ENCODE results near the gene NAPA. TPM values are rescaled to one million over a fixed set of nuclear protein-coding genes. Genes with fewer than 3 reads are reported as not detected.

NAPA gene
- total RNA-seq, result 100 to 1,000 TPM; 127 to 272 (median 212) TPM

- intact Hi-C loops (cut with DNase I; ENCODE audit: low total_unique reads), result loop anchor here (1.0 to 10.0 kb wide), 9 partner anchors 31 to 913 kb away; partner anchors contain the start of genes CALM3, INAFM1 and KPTN
Measured at GRCh38 chr19:47514869-47515588, at the start of gene NAPA. Gene NAPA (minus strand): TSS chr19:47515063. CDS start chr19:47514940, 123 bp downstream.

GRCh38 chr19:47564081-47564480 is 49.2 kb upstream of the NAPA start:
- DNase-seq (no peak), ATAC-seq (no peak)
- no peaks in the 10 kb centered on the region for H3K27me3 ChIP-seq
- TF ChIP-seq CTCF (IDR thresholded peaks at IDR 0.05 in 4 of 5, conservative IDR thresholded peaks at IDR 0.05 in 1 of 5) (no peak), POLR2A (IDR thresholded peaks at IDR 0.05) (no peak)
- intact Hi-C loops (cut with DNase I; ENCODE audit: low total_unique reads), result no loop called here
- no peak overlapping the region for H3K4me3 ChIP-seq
- in situ Hi-C loops (cut with MboI; ENCODE audit: low sequenced_read_pairs in 4 of 4), result no loop called here
- H3K27ac ChIP-seq, result no peak overlapping the region
- H3K36me3 ChIP-seq, result no peaks in the 10 kb centered on the region
- H3K4me1 ChIP-seq, result no peaks in the 10 kb centered on the region
- H3K9me3 ChIP-seq, result no peaks in the 10 kb centered on the region

More at GRCh38 chr19:47514869-47515588, at the start of gene NAPA:
- in situ Hi-C loops (cut with MboI; ENCODE audit: low sequenced_read_pairs in 4 of 4), result loop anchor here (5.0 to 10.0 kb wide), 4 partner anchors 78 to 190 kb away; no protein-coding TSS in a partner anchor
- peaks cover 43 to 48% of the 10 kb centered on the region in 2 donors for H3K4me1 ChIP-seq
- no peaks in the 10 kb centered on the region for H3K27me3 ChIP-seq
- peak within 1 kb of the TSS; percentile 96 to 100 (median 99) for H3K27ac ChIP-seq
- TF ChIP-seq CTCF (IDR thresholded peaks at IDR 0.05 in 4 of 5, conservative IDR thresholded peaks at IDR 0.05 in 1 of 5) (no peak), POLR2A (IDR thresholded peaks at IDR 0.05) (peak; percentile 99 to 100)
- H3K9me3 ChIP-seq, result no peaks in the 10 kb centered on the region
- no peaks in the 10 kb centered on the region for H3K36me3 ChIP-seq
- ATAC-seq, result peak; percentile 84 to 91
- peak; percentile 100 for DNase-seq
- peak within 1 kb of the TSS; percentile 83 to 98 (median 95) for H3K4me3 ChIP-seq

- TF ChIP-seq POLR2A (IDR thresholded peaks at IDR 0.05), result no peak
- no peak for TF ChIP-seq CTCF (IDR thresholded peaks at IDR 0.05 in 4 of 5, conservative IDR thresholded peaks at IDR 0.05 in 1 of 5)
- no peaks in the 10 kb centered on the region for H3K4me1 ChIP-seq
- ATAC-seq (no peak), DNase-seq (no peak)
- no peaks in the 10 kb centered on the region for H3K36me3 ChIP-seq
- H3K27ac ChIP-seq, result no peak overlapping the region
- no peaks in the 10 kb centered on the region for H3K9me3 ChIP-seq
- no peak overlapping the region for H3K4me3 ChIP-seq
- intact Hi-C loops (cut with DNase I; ENCODE audit: low total_unique reads), result no loop called here
- in situ Hi-C loops (cut with MboI; ENCODE audit: low sequenced_read_pairs in 4 of 4), result no loop called here
- H3K27me3 ChIP-seq, result no peaks in the 10 kb centered on the region
Measured at GRCh38 chr19:47561440-47562057, 46.7 kb upstream of the NAPA start.

- ATAC-seq, result no peak
- intact Hi-C loops (cut with DNase I; ENCODE audit: low total_unique reads) (no loop called here), in situ Hi-C loops (cut with MboI; ENCODE audit: low sequenced_read_pairs in 4 of 4) (no loop called here)
- no peaks in the 10 kb centered on the region for H3K4me1 ChIP-seq
- H3K36me3 ChIP-seq, result no peaks in the 10 kb centered on the region
- no peak overlapping the region for H3K4me3 ChIP-seq
- H3K27me3 ChIP-seq, result no peaks in the 10 kb centered on the region
- no peaks in the 10 kb centered on the region for H3K9me3 ChIP-seq
- no peak for TF ChIP-seq CTCF (IDR thresholded peaks at IDR 0.05 in 4 of 5, conservative IDR thresholded peaks at IDR 0.05 in 1 of 5)
- TF ChIP-seq POLR2A (IDR thresholded peaks at IDR 0.05), result no peak
- no peak overlapping the region for H3K27ac ChIP-seq
- DNase-seq, result no peak
Measured at GRCh38 chr19:47560999-47561398, 46.1 kb upstream of the NAPA start.
